ENCODE results near the gene TSEN34. TPM values are rescaled to one million over a fixed set of nuclear protein-coding genes. Genes with fewer than 3 reads are reported as not detected.
A peak's percentile ranks its signal among the peaks of the same experiment; 100 is the strongest.

Gene TSEN34
- total RNA-seq (10 to 100 TPM; 22.4 to 24.6 TPM), polyA plus RNA-seq (38.2 TPM)

DNA sequence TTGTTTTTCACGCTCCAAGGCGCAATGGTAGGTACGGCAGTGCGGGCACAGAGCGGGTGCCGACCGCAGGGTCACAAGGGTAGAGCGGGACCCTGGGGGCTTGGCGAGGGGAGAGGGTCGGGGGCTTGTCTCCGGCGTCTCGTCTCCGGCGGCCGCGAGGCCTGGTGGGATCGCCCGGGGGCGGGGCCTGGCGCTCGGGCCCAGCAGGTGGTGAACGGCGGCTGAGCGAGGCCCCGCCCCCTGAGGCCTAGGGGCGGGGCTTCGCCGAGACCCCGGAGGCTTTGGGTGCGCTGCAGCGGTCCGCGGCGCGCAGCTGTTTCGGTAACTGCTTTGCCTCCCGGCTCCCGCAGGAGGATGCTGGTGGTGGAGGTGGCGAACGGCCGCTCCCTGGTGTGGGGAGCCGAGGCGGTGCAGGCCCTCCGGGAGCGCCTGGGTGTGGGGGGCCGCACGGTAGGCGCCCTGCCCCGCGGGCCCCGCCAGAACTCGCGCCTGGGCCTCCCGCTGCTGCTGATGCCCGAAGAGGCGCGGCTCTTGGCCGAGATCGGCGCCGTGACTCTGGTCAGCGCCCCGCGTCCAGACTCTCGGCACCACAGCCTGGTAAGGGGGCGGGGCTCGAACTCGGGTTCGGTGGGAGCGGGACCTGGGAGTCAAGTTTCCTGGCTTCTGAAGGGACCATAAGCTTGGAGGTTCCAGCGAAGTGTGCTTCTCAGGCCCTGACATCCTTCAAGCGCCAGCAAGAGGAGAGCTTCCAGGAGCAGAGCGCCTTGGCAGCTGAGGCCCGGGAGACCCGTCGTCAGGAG, at the start of gene TSEN34:
Gene TSEN34, plus strand, starts transcription at position 298 of the 800 bp plus-strand sequence. Its CDS starts 57 bp downstream, at position 355.
- POLR2A ChIA-PET = interaction anchor here (0.7 to 4.2 kb wide), 6 partner anchors 9 to 258 kb away, joined by 3 to 68 read pairs (median 26); partner anchors contain the start of genes CNOT3, LENG1, LENG8 and RPS9
- Histone ChIP-seq H3K36me3 (ENCODE audit: insufficient read depth, low read length) (peaks cover 6% of the 10 kb centered on the region), H3K27me3 (ENCODE audit: insufficient read depth, low read length, poor library complexity, severe bottlenecking) (no peaks in the 10 kb centered on the region), H3K4me1 (ENCODE audit: insufficient read depth, low read length) (peaks cover 22% of the 10 kb centered on the region), H3K4me3 (ENCODE audit: low read length) (peak within 1 kb of the TSS; percentile 85), H3K9me3 (ENCODE audit: low read length) (no peaks in the 10 kb centered on the region), H3K27ac (ENCODE audit: low read depth, low read length) (peak within 1 kb of the TSS; percentile 100)
- peak in 4 of 5 donors; percentile 84 to 97 (median 92) for DNase-seq
- peak within 1 kb of the TSS; percentile 97 to 100 (median 100) for H3K27ac Mint-ChIP-seq
- peaks cover 0 to 56% (median 12%) of the 10 kb centered on the region in 3 donors for H3K36me3 Mint-ChIP-seq
- CTCF ChIA-PET = interaction anchor here (1.1 to 1.4 kb wide), 5 partner anchors 10 to 54 kb away, joined by 3 to 4 read pairs (median 3); no protein-coding TSS in a partner anchor
- H3K4me3 Mint-ChIP-seq = peak within 1 kb of the TSS; percentile 88 to 99 (median 92)
- peaks cover 0 to 7% of the 10 kb centered on the region in 2 donors for H3K27me3 Mint-ChIP-seq
- H3K4me1 Mint-ChIP-seq = peaks cover 37 to 54% (median 47%) of the 10 kb centered on the region in 3 donors
- H3K9me3 Mint-ChIP-seq = no peaks in the 10 kb centered on the region

DNA sequence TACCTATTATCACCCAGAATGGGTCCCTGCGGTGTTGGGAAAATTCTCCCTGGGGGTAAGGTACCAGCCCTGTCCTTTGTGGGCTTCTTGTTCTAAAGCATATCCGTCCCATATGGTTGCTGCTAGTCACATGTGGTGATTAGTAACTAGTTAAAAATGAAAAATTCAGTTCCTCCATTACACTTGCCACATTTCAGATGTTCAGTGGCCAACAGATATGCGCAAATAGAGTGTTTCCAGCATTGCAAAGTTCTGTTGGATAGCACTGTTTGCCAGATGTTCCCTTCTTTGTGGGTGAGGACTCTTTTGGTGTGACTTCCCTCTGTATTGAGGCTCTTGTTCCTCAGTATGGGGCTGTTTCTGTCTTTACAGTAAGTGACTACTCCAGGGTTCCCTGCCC, 49.8 kb upstream of the TSEN34 start:
- ChIA-PET POLR2A (no interaction called here), CTCF (no interaction called here)
- H3K9me3 Mint-ChIP-seq = no peaks in the 10 kb centered on the region
- Histone ChIP-seq H3K4me3 (ENCODE audit: low read length) (no peak overlapping the region), H3K4me1 (ENCODE audit: insufficient read depth, low read length) (peaks cover 33% of the 10 kb centered on the region), H3K27me3 (ENCODE audit: insufficient read depth, low read length, poor library complexity, severe bottlenecking) (no peaks in the 10 kb centered on the region), H3K27ac (ENCODE audit: low read depth, low read length) (no peak overlapping the region), H3K9me3 (ENCODE audit: low read length) (no peaks in the 10 kb centered on the region), H3K36me3 (ENCODE audit: insufficient read depth, low read length) (peaks cover 40% of the 10 kb centered on the region)
- H3K27me3 Mint-ChIP-seq = peaks cover 0 to 1% of the 10 kb centered on the region in 2 donors
- no peak for DNase-seq
- H3K27ac Mint-ChIP-seq = peak overlapping the region in 3 of 8 donors; percentile 29 to 87 (median 40)
- H3K36me3 Mint-ChIP-seq = peaks cover 0 to 73% (median 8%) of the 10 kb centered on the region in 3 donors
- H3K4me3 Mint-ChIP-seq = peak overlapping the region in 3 of 7 donors; percentile 39 to 91 (median 42)
- H3K4me1 Mint-ChIP-seq = peaks cover 34 to 45% (median 44%) of the 10 kb centered on the region in 3 donors

DNA sequence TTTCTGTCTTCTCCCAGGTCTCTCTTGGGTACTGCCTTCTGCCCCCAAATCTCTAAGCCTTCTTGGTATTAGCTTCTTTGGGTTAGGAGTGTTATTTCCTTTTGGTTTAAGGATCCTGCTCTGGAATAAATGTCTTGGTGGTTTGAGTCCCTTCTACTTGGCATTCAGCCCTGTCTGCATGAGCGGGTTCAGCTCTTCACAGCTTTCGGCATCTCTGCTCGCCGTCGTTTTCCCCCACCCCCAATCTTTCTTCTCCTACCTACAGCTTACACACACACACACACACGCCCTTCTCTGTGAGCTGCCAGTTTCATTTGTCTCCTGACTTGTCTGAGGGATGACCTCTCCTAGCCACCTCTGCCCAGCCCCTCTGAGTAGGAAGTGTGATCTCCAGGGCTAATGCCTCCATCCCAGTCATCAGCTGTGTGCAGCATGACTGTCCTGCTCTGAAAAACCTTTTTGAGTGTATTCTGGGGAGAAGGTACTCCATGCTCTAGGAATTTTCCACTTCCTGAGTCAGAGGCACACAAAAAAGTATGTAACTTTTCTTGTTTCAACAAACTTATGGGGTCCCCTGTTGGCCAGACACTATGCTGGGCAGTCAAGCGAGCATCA, 48.8 kb upstream of the TSEN34 start:
- Mint-ChIP-seq H3K36me3 (peaks cover 0 to 82% (median 11%) of the 10 kb centered on the region in 3 donors), H3K4me3 (peak overlapping the region in 3 of 7 donors; percentile 6 to 91 (median 27)), H3K27me3 (peaks cover 0 to 1% of the 10 kb centered on the region in 2 donors), H3K9me3 (no peaks in the 10 kb centered on the region), H3K4me1 (peaks cover 28 to 40% (median 37%) of the 10 kb centered on the region in 3 donors), H3K27ac (peak overlapping the region in 5 of 8 donors; percentile 50 to 88 (median 79))
- POLR2A ChIA-PET = no interaction called here
- Histone ChIP-seq H3K9me3 (ENCODE audit: low read length) (no peaks in the 10 kb centered on the region), H3K27me3 (ENCODE audit: insufficient read depth, low read length, poor library complexity, severe bottlenecking) (no peaks in the 10 kb centered on the region), H3K36me3 (ENCODE audit: insufficient read depth, low read length) (peaks cover 49% of the 10 kb centered on the region), H3K4me3 (ENCODE audit: low read length) (no peak overlapping the region), H3K4me1 (ENCODE audit: insufficient read depth, low read length) (peaks cover 28% of the 10 kb centered on the region), H3K27ac (ENCODE audit: low read depth, low read length) (no peak overlapping the region)
- no peak for DNase-seq
- CTCF ChIA-PET = no interaction called here

DNA sequence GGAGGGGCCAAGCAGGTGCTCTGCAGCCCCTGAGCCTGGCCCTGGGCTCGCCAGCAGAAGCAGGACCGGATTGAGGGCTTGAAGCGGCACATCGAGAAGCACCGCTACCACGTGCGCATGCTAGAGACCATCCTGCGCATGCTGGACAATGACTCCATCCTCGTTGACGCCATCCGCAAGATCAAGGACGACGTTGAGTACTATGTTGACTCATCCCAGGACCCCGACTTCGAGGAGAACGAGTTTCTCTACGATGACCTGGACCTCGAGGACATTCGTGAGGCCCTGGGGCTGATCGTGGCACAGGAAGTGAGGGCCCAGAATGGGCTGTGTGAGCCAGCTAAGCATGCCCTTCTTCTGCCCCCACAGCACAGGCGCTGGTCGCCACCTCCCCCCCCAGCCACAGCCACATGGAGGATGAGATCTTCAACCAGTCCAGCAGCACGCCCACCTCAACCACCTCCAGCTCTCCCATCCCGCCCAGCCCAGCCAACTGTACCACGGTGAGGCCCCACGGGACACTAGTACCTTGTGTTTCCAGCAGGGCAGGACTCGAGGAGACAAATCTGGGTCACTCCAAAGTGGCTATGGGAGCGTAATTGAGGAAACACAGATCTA, 45.5 kb upstream of the TSEN34 start:
- no peak overlapping the region for H3K27ac Mint-ChIP-seq
- H3K4me1 Mint-ChIP-seq = peaks cover 6 to 17% (median 16%) of the 10 kb centered on the region in 3 donors
- H3K4me3 Mint-ChIP-seq = no peak overlapping the region
- POLR2A ChIA-PET = no interaction called here
- peaks cover 0 to 91% (median 17%) of the 10 kb centered on the region in 3 donors for H3K36me3 Mint-ChIP-seq
- H3K9me3 Mint-ChIP-seq = no peaks in the 10 kb centered on the region
- no peak for DNase-seq
- Histone ChIP-seq H3K27me3 (ENCODE audit: insufficient read depth, low read length, poor library complexity, severe bottlenecking) (no peaks in the 10 kb centered on the region), H3K4me3 (ENCODE audit: low read length) (no peak overlapping the region), H3K36me3 (ENCODE audit: insufficient read depth, low read length) (peaks cover 67% of the 10 kb centered on the region), H3K4me1 (ENCODE audit: insufficient read depth, low read length) (peaks cover 6% of the 10 kb centered on the region), H3K9me3 (ENCODE audit: low read length) (no peaks in the 10 kb centered on the region), H3K27ac (ENCODE audit: low read depth, low read length) (no peak overlapping the region)
- CTCF ChIA-PET = no interaction called here
- no peaks in the 10 kb centered on the region for H3K27me3 Mint-ChIP-seq

DNA sequence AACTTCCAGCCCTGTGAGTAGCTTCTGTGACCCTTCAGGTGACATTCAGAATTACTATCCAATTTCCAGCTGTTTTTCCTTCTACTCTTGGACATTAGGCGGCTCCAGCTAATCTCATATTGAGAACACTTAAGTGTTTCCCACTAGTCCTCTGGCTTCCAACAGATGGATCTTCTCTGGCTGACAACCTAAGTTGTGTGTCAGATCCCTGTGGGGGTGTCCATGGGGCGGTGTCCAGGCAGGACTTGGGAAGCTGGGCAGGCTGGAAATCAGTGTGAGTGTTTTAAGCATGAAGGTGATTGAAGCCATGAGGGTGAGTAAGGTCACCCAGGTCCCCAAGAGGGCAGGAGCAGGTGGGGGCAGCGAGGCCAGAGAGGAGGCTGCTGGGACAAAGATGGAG, 43.4 kb upstream of the TSEN34 start:
- Mint-ChIP-seq H3K4me3 (no peak overlapping the region), H3K36me3 (peaks cover 0 to 95% (median 20%) of the 10 kb centered on the region in 3 donors), H3K27me3 (no peaks in the 10 kb centered on the region), H3K27ac (peak overlapping the region in 2 of 8 donors; percentile 63 to 73), H3K9me3 (no peaks in the 10 kb centered on the region), H3K4me1 (peaks cover 0 to 2% (median 0%) of the 10 kb centered on the region in 3 donors)
- Histone ChIP-seq H3K9me3 (ENCODE audit: low read length) (no peaks in the 10 kb centered on the region), H3K4me1 (ENCODE audit: insufficient read depth, low read length) (no peaks in the 10 kb centered on the region), H3K27ac (ENCODE audit: low read depth, low read length) (no peak overlapping the region), H3K4me3 (ENCODE audit: low read length) (no peak overlapping the region), H3K27me3 (ENCODE audit: insufficient read depth, low read length, poor library complexity, severe bottlenecking) (no peaks in the 10 kb centered on the region), H3K36me3 (ENCODE audit: insufficient read depth, low read length) (peaks cover 75% of the 10 kb centered on the region)
- POLR2A ChIA-PET = no interaction called here
- DNase-seq = no peak
- CTCF ChIA-PET = interaction anchor here (1.2 kb wide), 1 partner anchor 12 kb away, joined by 3 read pairs; the partner anchor contains the start of gene LENG1

DNA sequence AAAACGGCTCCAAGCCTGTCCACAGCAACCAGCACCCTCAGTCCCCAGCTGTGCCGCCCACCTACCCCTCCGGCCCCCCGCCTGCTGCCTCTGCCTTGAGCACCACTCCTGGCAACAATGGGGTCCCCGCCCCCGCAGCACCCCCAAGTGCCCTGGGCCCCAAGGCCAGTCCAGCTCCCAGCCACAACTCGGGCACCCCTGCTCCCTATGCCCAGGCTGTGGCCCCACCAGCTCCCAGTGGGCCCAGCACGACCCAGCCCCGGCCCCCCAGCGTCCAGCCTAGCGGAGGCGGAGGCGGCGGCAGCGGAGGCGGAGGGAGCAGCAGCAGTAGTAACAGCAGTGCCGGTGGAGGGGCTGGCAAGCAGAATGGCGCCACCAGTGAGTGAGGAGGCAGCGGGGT, 43.0 kb upstream of the TSEN34 start:
- no peaks in the 10 kb centered on the region for H3K27me3 ChIP-seq (ENCODE audit: insufficient read depth, low read length, poor library complexity, severe bottlenecking)
- no peak overlapping the region for H3K27ac ChIP-seq (ENCODE audit: low read depth, low read length)
- H3K4me3 ChIP-seq (ENCODE audit: low read length) = no peak overlapping the region
- no peak for DNase-seq
- peaks cover 75% of the 10 kb centered on the region for H3K36me3 ChIP-seq (ENCODE audit: insufficient read depth, low read length)
- H3K27me3 Mint-ChIP-seq = no peaks in the 10 kb centered on the region
- H3K4me1 Mint-ChIP-seq = peaks cover 0 to 2% (median 0%) of the 10 kb centered on the region in 3 donors
- H3K4me3 Mint-ChIP-seq = no peak overlapping the region
- no peaks in the 10 kb centered on the region for H3K9me3 Mint-ChIP-seq
- H3K9me3 ChIP-seq (ENCODE audit: low read length) = no peaks in the 10 kb centered on the region
- no peak overlapping the region for H3K27ac Mint-ChIP-seq
- H3K4me1 ChIP-seq (ENCODE audit: insufficient read depth, low read length) = peaks cover under 1% of the 10 kb centered on the region
- H3K36me3 Mint-ChIP-seq = peaks cover 0 to 94% (median 20%) of the 10 kb centered on the region in 3 donors
- ChIA-PET CTCF (interaction anchor here (1.2 kb wide), 1 partner anchor 11 kb away, joined by 3 read pairs; the partner anchor contains the start of gene LENG1), POLR2A (no interaction called here)

DNA sequence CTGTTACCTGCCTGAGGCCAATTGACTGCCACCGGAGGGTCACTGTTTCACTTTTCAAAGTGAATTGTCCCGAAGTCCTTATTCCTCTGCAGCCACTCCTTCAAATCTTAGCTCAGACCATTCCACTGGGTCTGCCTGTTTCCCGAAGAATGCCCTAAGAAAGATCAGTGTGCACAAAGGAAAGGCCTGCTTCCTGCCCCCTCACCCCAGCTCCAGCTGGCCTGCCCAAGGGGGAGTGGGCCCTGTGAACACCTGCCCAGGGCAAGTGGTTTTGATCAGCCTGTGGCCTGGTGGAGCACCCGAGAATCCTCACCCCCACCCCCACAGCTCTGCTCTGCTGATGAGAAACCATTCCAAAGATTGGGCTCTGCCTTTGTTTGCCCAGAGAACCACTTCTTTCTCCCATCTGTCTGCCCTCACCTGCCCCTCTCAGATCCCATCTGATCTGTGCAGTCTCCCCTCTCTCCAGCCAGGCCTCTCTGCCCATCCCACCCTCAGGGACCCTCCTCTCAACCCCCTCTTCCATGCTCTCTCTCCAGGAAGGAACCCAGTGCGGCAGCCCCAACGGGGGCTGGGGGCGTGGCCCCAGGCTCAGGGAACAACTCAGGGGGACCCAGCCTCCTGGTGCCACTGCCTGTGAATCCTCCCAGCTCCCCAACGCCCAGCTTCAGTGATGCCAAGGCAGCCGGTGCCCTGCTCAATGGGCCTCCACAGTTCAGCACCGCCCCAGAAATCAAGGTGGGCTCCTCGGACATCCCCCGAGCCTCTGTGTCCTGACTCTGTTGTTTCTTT, 41.9 kb upstream of the TSEN34 start:
- Mint-ChIP-seq H3K4me1 (peaks cover 2 to 6% (median 6%) of the 10 kb centered on the region in 3 donors), H3K27me3 (no peaks in the 10 kb centered on the region), H3K27ac (peak overlapping the region in 3 of 8 donors; percentile 47 to 74 (median 71)), H3K36me3 (peaks cover 1 to 94% (median 17%) of the 10 kb centered on the region in 3 donors), H3K9me3 (no peaks in the 10 kb centered on the region), H3K4me3 (no peak overlapping the region)
- POLR2A ChIA-PET = interaction anchor here (1.8 kb wide), 1 partner anchor 12 kb away, joined by 5 read pairs; the partner anchor contains the start of gene CNOT3
- no peak for DNase-seq
- CTCF ChIA-PET = interaction anchor here (1.2 kb wide), 1 partner anchor 10 kb away, joined by 3 read pairs; the partner anchor contains the start of gene LENG1
- Histone ChIP-seq H3K36me3 (ENCODE audit: insufficient read depth, low read length) (peaks cover 75% of the 10 kb centered on the region), H3K4me3 (ENCODE audit: low read length) (no peak overlapping the region), H3K27ac (ENCODE audit: low read depth, low read length) (no peak overlapping the region), H3K9me3 (ENCODE audit: low read length) (no peaks in the 10 kb centered on the region), H3K27me3 (ENCODE audit: insufficient read depth, low read length, poor library complexity, severe bottlenecking) (no peaks in the 10 kb centered on the region), H3K4me1 (ENCODE audit: insufficient read depth, low read length) (peaks cover 10% of the 10 kb centered on the region)
